K562 (cell line): ENCODE results near the gene MAZ. TPM values are rescaled to one million over a fixed set of nuclear protein-coding genes. Genes with fewer than 3 reads are reported as not detected.

ENCODE experiments used
- ATF4 ChIP-seq: fragments of 450-650 bp; formaldehyde crosslinking; IDR thresholded peaks from 2 replicates; pipeline ENCODE4 v1.4.0; 2022; ENCODE audit warnings: mild to moderate bottlenecking, moderate library complexity
- CGGBP1 ChIP-seq: fragments of 250-450 bp; sonication (Bioruptor Pico); IDR thresholded peaks from 2 replicates; pipeline ENCODE4 v1.9.0; 2021; ENCODE audit warnings: mild to moderate bottlenecking
- CREB5 ChIP-seq: fragments of 250-450 bp; sonication (Bioruptor Pico); IDR thresholded peaks from 2 replicates; pipeline ENCODE4 v1.5.0; 2020; ENCODE audit warnings: mild to moderate bottlenecking
- CXXC5 ChIP-seq: fragments of 250-450 bp; sonication (Bioruptor Pico); IDR thresholded peaks from 2 replicates; pipeline ENCODE4 v1.8.0; 2022; ENCODE audit warnings: inconsistent platforms, mild to moderate bottlenecking, moderate library complexity
- ETV6 ChIP-seq, 3 experiments: fragments of 150-350 bp in 1 of 3; sonication (generic) in 1 of 3; formaldehyde crosslinking in 1 of 3; IDR thresholded peaks; 2 replicates each; pipeline versions ENCODE4 v1.6.1 to v1.8.0; 2014 to 2022; ENCODE audit warnings: borderline replicate concordance in 2 of 3, low read depth in 2 of 3, antibody characterized with exemption in 1 of 3, low read length in 1 of 3, mild to moderate bottlenecking in 1 of 3, missing genetic modification reagents in 1 of 3
- GTF2E2 ChIP-seq: fragments of 200-800 bp; sonication (Bioruptor generic); IDR thresholded peaks from 2 replicates; pipeline ENCODE4 v1.6.1; 2016; ENCODE audit warnings: missing genetic modification characterization, missing compliant biosample characterization
- MTA3 ChIP-seq: fragments of 450-650 bp; formaldehyde crosslinking; IDR thresholded peaks from 2 replicates; pipeline ENCODE4 v1.6.1; 2017; ENCODE audit warnings: mild to moderate bottlenecking, borderline replicate concordance
- POLR2B ChIP-seq: fragments of 450-650 bp; IDR thresholded peaks from 2 replicates; pipeline ENCODE4 v1.6.1; 2018; ENCODE audit warnings: low read depth; ENCODE audit not compliant: partially characterized antibody
- PRDM10 ChIP-seq: fragments of 450-650 bp; IDR thresholded peaks from 2 replicates; pipeline ENCODE4 v1.6.1; 2018; ENCODE audit not compliant: partially characterized antibody
- RBM34 ChIP-seq: fragments of 200-400 bp; formaldehyde crosslinking; IDR thresholded peaks from 2 replicates; pipeline ENCODE4 v1.6.1; 2018; ENCODE audit warnings: low read length, borderline replicate concordance; ENCODE audit not compliant: insufficient read depth
- TAF1 ChIP-seq: IDR thresholded peaks from 2 replicates; pipeline ENCODE4 v1.6.1; 2011; ENCODE audit warnings: mild to moderate bottlenecking, low read length, moderate library complexity; ENCODE audit not compliant: insufficient read depth, control insufficient read depth, severe bottlenecking; ENCODE audit errors: extremely low read depth
- ZNF431 ChIP-seq: sonication (generic); formaldehyde crosslinking; IDR thresholded peaks from 2 replicates; pipeline ENCODE4 v1.8.0; 2022; ENCODE audit warnings: mild to moderate bottlenecking, missing genetic modification reagents
- polyA plus RNA-seq, 8 experiments: library from polyadenylated mRNA; depleted of rRNA in 4 of 8; stranded (reverse) in 5 of 8; unstranded in 3 of 8; fragments of >200 nt; fragmentation: Nextera tagmentation in 2 of 8; fragmentation: Illumina TruSeq in 1 of 8; extraction: Ambion mirVana in 2 of 8; extraction: Trizol in 1 of 8; gene quantifications; 2 replicates each; pipeline versions ENCODE4 v1.2.1 to v1.2.3, GENCODE V29; 2011 to 2014; ENCODE audit warnings: inconsistent platforms in 1 of 8, missing spikeins in 1 of 8
- total RNA-seq, 7 experiments: library from RNA; depleted of rRNA in 6 of 7; stranded (reverse); fragments of >200 nt in 6 of 7; fragmentation: Illumina TruSeq in 2 of 7; extraction: Trizol in 2 of 7; gene quantifications; 2 replicates each; pipeline versions ENCODE4 v1.2.1 to v1.2.3, GENCODE V29; 2011 to 2021; ENCODE audit warnings: low replicate concordance in 1 of 7
- TF ChIP-seq, protein P1 (sequence below): fragments of 450-650 bp; IDR thresholded peaks from 2 replicates; pipeline ENCODE4 v1.6.1; 2016
- TF ChIP-seq, protein P2 (sequence below), 2 experiments: fragments of 200-800 bp in 1 of 2; sonication (Bioruptor generic) in 1 of 2; sonication (generic) in 1 of 2; formaldehyde crosslinking in 1 of 2; IDR thresholded peaks in 1 of 2; conservative IDR thresholded peaks in 1 of 2; 2 replicates each; pipeline versions ENCODE4 v1.5.0 to v1.6.1; 2016 to 2020; ENCODE audit warnings: missing compliant biosample characterization in 1 of 2, missing genetic modification characterization in 1 of 2, missing genetic modification reagents in 1 of 2

The MAZ gene
- total and polyA plus RNA-seq, 9 of the 15 experiments (the other 6 are each of a cell fraction or from before 2014, with no cell fraction given), result 45.4 to 532 (median 250) TPM

- TF ChIP-seq PRDM10 (no peak), CGGBP1 (CRISPR knock-in tag) (0 out of 2 replicates have a peak, but pooled peaks have one; percentile 75), GTF2E2 (tag) (peak; percentile 80; the same call in 1 of the 2 replicates), ETV6 (IDR thresholded peaks at IDR 0.05; ENCODE audit: borderline replicate concordance in 1 of 2, low read depth in 2 of 2, low read length in 1 of 2) (no peak; a peak in 1 of 4 replicates), ETV6 (CRISPR knock-in tag; IDR thresholded peaks at IDR 0.05; ENCODE audit: borderline replicate concordance) (0 out of 2 replicates have a peak, but pooled peaks have one; percentile 25), CREB5 (CRISPR knock-in tag) (no peak), POLR2B (peak; percentile 77), CXXC5 (CRISPR knock-in tag) (peak; percentile 98), ATF4 (0 out of 2 replicates have a peak, but pooled peaks have one; percentile 54), RBM34 (no peak), MTA3 (peak; percentile 84; the same call in 1 of the 2 replicates), TAF1 (peak; percentile 88), ZNF431 (no peak)
- TF ChIP-seq, protein P1, sequence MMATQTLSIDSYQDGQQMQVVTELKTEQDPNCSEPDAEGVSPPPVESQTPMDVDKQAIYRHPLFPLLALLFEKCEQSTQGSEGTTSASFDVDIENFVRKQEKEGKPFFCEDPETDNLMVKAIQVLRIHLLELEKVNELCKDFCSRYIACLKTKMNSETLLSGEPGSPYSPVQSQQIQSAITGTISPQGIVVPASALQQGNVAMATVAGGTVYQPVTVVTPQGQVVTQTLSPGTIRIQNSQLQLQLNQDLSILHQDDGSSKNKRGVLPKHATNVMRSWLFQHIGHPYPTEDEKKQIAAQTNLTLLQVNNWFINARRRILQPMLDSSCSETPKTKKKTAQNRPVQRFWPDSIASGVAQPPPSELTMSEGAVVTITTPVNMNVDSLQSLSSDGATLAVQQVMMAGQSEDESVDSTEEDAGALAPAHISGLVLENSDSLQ, result peak; percentile 62
- TF ChIP-seq, protein P2, sequence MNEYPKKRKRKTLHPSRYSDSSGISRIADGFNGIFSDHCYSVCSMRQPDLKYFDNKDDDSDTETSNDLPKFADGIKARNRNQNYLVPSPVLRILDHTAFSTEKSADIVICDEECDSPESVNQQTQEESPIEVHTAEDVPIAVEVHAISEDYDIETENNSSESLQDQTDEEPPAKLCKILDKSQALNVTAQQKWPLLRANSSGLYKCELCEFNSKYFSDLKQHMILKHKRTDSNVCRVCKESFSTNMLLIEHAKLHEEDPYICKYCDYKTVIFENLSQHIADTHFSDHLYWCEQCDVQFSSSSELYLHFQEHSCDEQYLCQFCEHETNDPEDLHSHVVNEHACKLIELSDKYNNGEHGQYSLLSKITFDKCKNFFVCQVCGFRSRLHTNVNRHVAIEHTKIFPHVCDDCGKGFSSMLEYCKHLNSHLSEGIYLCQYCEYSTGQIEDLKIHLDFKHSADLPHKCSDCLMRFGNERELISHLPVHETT (CRISPR knock-in tag; conservative IDR thresholded peaks at IDR 0.05 in 1 of 2, IDR thresholded peaks at IDR 0.05 in 1 of 2), result peak in 1 of 2 experiments; percentile 93; a peak in 2 of 4 replicates
Observed at GRCh38 chr16:29790183-29790948, 16.0 kb upstream of the MAZ start, which contains the start of gene KIF22 (continued).
